ENCODE data around the gene MED13.

The MED13 gene

DNA sequence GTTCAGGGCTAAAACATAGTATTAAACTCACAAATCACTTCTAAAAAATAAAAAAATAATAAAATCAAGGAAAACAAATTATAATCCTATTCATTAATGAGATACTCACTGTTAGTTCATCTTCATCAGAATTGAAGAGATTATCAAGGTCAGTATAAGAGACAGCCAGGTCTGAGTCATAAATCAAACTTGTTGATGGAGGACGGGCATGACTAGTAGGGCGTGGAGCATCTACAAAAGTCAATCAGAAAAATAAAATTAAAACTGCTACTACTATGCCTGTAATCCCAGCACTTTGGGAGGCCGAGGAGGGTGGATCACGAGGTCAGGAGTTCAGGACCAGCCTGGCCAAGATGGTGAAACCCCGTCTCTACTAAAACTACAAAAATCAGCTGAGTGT lies 78.2 kb downstream of the MED13 start:
- Histone ChIP-seq H3K4me3 (ENCODE audit: low read depth in 1 of 2, low read length in 1 of 2) (no peak overlapping the region), H3K9me3 (no peaks in the 10 kb centered on the region), H3K4me1 (ENCODE audit: control insufficient read depth in 1 of 2, insufficient read depth in 1 of 2, low read depth in 1 of 2, low read length in 1 of 2) (no peaks in the 10 kb centered on the region), H3K36me3 (peaks cover 92% of the 10 kb centered on the region), H3K27me3 (no peaks in the 10 kb centered on the region), H3K27ac (no peak overlapping the region)
- TF ChIP-seq, protein P1, sequence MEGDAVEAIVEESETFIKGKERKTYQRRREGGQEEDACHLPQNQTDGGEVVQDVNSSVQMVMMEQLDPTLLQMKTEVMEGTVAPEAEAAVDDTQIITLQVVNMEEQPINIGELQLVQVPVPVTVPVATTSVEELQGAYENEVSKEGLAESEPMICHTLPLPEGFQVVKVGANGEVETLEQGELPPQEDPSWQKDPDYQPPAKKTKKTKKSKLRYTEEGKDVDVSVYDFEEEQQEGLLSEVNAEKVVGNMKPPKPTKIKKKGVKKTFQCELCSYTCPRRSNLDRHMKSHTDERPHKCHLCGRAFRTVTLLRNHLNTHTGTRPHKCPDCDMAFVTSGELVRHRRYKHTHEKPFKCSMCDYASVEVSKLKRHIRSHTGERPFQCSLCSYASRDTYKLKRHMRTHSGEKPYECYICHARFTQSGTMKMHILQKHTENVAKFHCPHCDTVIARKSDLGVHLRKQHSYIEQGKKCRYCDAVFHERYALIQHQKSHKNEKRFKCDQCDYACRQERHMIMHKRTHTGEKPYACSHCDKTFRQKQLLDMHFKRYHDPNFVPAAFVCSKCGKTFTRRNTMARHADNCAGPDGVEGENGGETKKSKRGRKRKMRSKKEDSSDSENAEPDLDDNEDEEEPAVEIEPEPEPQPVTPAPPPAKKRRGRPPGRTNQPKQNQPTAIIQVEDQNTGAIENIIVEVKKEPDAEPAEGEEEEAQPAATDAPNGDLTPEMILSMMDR (IDR thresholded peaks at IDR 0.05) = no peak

DNA sequence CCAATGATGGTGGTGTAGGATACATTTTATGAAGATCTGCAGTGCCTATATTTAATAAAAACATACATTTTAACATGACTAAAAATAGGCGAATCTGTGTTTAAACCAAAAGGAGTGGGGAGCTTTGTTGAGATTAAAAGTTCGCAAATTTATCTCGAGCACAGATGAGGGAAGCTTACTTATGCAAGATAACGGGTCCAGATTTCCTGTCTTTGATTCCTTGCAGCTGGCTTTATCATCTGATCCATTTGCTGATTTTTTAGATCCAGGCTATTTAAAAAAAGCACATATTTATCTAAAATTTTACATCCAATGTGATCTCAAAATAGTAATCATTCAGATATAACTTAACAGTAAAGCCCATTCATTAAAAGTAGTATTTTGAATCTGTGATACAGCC lies 80.3 kb downstream of the MED13 start:
- Histone ChIP-seq H3K27me3 (no peaks in the 10 kb centered on the region), H3K9me3 (no peaks in the 10 kb centered on the region), H3K4me3 (ENCODE audit: low read depth in 1 of 2, low read length in 1 of 2) (no peak overlapping the region), H3K27ac (no peak overlapping the region), H3K4me1 (ENCODE audit: control insufficient read depth in 1 of 2, insufficient read depth in 1 of 2, low read depth in 1 of 2, low read length in 1 of 2) (no peaks in the 10 kb centered on the region), H3K36me3 (peaks cover 94% of the 10 kb centered on the region)
- TF ChIP-seq, protein P1 (IDR thresholded peaks at IDR 0.05) = no peak

DNA sequence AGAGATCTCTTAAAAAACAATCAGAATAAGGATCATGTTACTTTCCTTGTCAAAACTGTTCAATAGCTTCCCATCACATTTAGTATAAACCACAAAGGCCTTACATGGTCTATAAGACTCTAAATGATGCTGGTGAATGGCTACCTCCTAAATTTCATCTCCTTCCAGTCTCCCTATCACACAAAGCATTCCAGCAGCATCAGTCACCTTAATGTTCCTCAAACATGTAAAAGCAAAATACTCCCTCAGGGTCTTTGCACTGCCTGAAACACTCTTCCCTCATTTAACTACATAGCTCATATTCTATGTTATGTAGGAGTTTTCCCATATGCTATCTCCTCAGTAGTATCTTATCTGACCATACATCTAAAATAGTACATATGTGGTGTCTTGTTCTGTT lies 83.8 kb downstream of the MED13 start:
- H3K36me3 ChIP-seq = peaks cover 92% of the 10 kb centered on the region
- TF ChIP-seq, protein P1 (IDR thresholded peaks at IDR 0.05) = no peak
- no peak overlapping the region for H3K4me3 ChIP-seq (ENCODE audit: low read depth in 1 of 2, low read length in 1 of 2)
- no peaks in the 10 kb centered on the region for H3K27me3 ChIP-seq
- H3K4me1 ChIP-seq (ENCODE audit: control insufficient read depth in 1 of 2, insufficient read depth in 1 of 2, low read depth in 1 of 2, low read length in 1 of 2) = no peaks in the 10 kb centered on the region
- H3K9me3 ChIP-seq = no peaks in the 10 kb centered on the region
- H3K27ac ChIP-seq = no peak overlapping the region

DNA sequence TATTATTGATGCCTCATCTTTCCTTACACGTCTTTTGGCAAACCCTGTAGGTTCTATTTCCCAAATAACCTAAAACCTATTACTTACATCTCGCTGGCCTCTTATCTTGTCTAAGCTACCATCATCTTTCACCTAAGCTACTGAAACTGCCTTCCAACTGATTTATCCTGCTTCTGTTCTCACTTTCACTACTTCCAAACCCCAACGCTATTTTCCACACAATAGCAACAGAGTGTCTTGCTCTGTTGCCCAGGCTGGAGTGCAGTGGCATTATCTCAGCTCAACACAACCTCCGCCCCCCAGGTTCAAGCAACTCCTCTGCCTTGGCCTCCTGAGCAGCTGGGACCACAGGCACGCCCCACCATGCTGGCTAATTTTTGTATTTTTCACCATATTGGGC lies 84.5 kb downstream of the MED13 start:
- Histone ChIP-seq H3K9me3 (no peaks in the 10 kb centered on the region), H3K27me3 (no peaks in the 10 kb centered on the region), H3K4me3 (ENCODE audit: low read depth in 1 of 2, low read length in 1 of 2) (no peak overlapping the region), H3K36me3 (peaks cover 86% of the 10 kb centered on the region), H3K27ac (no peak overlapping the region), H3K4me1 (ENCODE audit: control insufficient read depth in 1 of 2, insufficient read depth in 1 of 2, low read depth in 1 of 2, low read length in 1 of 2) (no peaks in the 10 kb centered on the region)
- TF ChIP-seq, protein P1 (IDR thresholded peaks at IDR 0.05) = no peak

DNA sequence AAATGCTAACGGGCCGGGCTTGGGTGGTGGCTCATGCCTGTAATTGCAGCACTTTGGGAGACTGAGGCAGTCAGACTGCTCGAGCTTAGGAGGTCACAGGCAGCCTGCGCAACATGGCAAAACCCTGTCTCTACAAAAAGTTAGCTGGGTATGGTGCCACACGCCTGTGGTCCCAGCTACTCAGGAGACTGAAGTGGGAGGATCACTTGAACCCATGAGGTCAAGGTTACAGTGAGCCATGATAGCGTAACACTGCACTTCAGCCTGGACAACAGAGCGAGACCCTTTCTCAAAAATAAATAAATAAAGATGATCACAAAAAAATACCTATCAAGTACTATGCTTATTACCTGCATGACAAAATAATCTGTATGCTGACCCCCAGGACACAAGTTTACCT lies 91.0 kb downstream of the MED13 start:
- no peaks in the 10 kb centered on the region for H3K27me3 ChIP-seq
- H3K27ac ChIP-seq = no peak overlapping the region
- H3K9me3 ChIP-seq = no peaks in the 10 kb centered on the region
- peaks cover 52% of the 10 kb centered on the region for H3K36me3 ChIP-seq
- TF ChIP-seq, protein P1 (IDR thresholded peaks at IDR 0.05) = no peak
- H3K4me3 ChIP-seq (ENCODE audit: low read depth in 1 of 2, low read length in 1 of 2) = no peak overlapping the region
- H3K4me1 ChIP-seq (ENCODE audit: control insufficient read depth in 1 of 2, insufficient read depth in 1 of 2, low read depth in 1 of 2, low read length in 1 of 2) = peaks cover 12 to 14% of the 10 kb centered on the region in 2 experiments

DNA sequence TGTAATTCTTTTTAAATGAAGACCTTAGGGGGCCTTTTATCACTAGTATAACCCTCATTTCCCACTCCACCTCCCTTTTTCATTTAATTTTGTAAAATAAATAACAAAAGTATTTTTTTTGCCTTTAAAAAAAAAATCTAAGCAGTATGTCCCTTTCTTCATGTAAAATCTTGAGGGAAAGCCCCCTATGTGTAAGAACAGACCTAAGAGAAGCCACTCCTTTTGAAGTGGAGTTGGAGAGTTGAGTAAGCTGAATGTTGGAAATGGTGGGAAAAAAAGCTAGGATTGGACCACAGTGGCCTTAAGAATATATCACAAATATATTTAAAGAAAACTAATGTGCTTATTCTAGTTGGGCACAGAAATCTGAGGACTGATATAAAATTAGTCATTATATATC lies 92.8 kb downstream of the MED13 start:
- Histone ChIP-seq H3K36me3 (peaks cover 57% of the 10 kb centered on the region), H3K9me3 (no peaks in the 10 kb centered on the region), H3K27ac (no peak overlapping the region), H3K4me1 (ENCODE audit: control insufficient read depth in 1 of 2, insufficient read depth in 1 of 2, low read depth in 1 of 2, low read length in 1 of 2) (peaks cover 12 to 14% of the 10 kb centered on the region in 2 experiments), H3K4me3 (ENCODE audit: low read depth in 1 of 2, low read length in 1 of 2) (no peak overlapping the region), H3K27me3 (no peaks in the 10 kb centered on the region)
- TF ChIP-seq, protein P1 (IDR thresholded peaks at IDR 0.05) = no peak

Measured in neutrophil (primary cell).